Measurements from ENCODE around the gene ARHGAP15.

Gene ARHGAP15

DNA sequence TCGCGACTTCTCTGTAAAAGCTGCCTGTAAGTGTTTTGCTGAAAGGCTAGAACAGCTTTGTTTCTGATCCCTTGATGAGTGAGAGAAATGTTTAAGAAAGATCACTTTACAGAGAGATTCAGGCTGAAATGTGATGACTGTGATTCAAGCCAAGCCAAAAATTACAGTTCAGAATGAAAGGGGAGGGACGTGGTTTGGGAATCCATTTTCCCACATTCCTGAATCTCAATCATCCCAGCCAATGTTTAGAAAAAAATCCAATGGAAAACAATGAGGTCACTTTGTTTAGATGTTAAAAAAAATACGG is 416.7 kb downstream of the ARHGAP15 start:
- DNase-seq, result no peak

GRCh38 chr2:143548032-143548431 is 418.8 kb downstream of the ARHGAP15 start:
- DNase-seq, result no peak

- DNase-seq, result no peak
Observed at GRCh38 chr2:143550500-143550899, 421.3 kb downstream of the ARHGAP15 start.

GRCh38 chr2:143551971-143552650 is 422.9 kb downstream of the ARHGAP15 start:
- no peak for DNase-seq

- no peak for DNase-seq
Observed at GRCh38 chr2:143553261-143553660, 424.0 kb downstream of the ARHGAP15 start.

GRCh38 chr2:143558665-143559064 is 429.4 kb downstream of the ARHGAP15 start:
- DNase-seq, result no peak

GRCh38 chr2:143559147-143559546 is 429.9 kb downstream of the ARHGAP15 start:
- DNase-seq, result no peak

DNA sequence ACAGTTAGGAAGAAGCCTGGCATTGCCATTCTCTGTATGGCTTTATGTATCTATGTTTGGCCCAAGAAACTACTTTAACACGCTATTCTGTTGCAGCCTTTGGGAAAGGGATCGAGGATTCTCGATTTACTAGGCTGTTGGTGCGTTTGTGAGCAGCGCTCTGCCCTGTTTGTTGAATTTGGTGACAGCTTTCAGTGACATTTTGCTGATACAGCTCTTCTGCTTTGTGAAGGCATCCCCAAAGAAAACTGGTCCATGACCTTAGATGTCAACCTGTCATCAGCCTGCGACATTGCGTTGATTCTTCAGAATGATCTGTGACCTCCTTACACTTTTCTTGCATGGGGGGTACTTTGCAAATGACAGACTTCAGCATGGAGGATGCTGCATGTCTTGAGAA is 431.5 kb downstream of the ARHGAP15 start:
- DNase-seq, result no peak

DNA sequence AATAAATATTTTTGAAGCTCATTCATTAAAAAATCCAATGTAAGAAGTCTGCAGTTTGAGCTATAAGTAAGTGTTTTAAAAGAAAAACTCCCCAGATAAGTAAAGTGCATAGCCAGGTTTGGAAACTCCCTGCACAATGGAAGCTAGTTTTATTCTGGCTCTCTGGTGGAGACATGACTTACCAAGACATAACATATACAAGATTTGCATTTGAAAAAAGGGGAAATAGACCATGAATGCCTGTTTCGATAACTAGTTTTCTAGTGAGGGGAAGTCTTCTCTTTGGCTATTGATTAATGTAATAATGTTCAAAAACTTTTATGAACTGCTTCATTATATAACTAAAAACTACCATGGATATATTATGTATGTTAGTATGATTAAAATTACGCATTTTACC is 435.2 kb downstream of the ARHGAP15 start:
- DNase-seq, result no peak

DNA sequence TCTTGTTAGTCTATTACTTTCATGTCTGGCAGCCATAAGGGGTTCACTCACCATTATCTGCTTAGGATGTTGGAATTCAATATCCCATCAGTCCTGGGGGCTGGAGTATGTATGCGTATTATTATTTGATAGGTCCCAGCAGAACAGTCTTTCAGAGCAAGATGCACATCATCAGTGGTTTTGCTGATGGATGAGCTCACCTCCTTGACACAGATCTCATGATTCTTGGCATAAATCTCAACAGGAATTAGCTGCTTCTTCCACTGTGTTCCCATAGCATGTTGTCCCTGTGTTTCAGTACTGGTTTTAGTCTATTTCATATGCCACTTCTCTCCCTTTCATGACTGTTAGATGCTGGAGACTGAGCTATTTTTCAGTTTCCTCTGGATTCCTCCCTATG is 442.5 kb downstream of the ARHGAP15 start:
- no peak for DNase-seq

DNA sequence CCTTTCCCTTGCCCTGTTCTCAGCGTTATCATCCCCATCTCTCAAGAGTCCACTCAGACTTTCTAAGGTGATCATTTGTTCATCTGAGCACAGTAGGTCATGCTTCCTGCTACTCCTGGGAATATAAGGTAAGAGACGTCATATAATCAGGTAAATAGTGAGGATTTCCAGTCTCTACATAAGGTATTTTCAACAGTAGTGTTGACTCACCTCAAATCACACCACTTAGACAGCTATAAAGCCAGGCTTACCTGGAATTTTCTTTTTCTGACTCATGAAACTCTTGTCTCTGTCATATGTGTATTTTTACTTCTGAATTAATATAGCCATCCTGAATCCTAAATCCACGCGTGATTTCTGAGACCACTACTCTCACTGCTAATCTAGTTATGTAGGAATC is 443.2 kb downstream of the ARHGAP15 start:
- DNase-seq, result no peak

GRCh38 chr2:143574069-143574468 is 444.9 kb downstream of the ARHGAP15 start:
- DNase-seq, result no peak

- DNase-seq, result no peak
Observed at GRCh38 chr2:143575340-143575739, 446.1 kb downstream of the ARHGAP15 start.

- no peak for DNase-seq
Observed at GRCh38 chr2:143577489-143577888, 448.3 kb downstream of the ARHGAP15 start.

DNA sequence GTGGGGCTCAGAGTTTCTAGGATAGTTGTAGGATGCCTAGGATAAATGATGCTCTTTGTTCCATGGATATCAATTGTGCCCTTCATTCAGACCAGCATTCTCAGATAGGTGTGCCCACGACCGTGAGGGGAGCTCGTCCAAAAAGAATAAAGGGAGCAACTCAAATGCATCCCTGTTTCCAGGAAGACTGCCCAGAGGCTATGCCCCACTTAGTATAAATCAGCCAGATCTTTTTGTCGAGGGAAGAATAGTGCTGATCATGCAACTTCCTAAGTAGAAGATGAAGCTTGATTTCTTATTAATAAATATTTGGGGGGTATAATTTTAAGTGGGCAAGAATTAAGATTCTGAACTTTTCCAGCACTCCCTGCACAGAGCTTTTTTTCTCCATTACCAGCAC is 450.2 kb downstream of the ARHGAP15 start:
- no peak for DNase-seq

DNA sequence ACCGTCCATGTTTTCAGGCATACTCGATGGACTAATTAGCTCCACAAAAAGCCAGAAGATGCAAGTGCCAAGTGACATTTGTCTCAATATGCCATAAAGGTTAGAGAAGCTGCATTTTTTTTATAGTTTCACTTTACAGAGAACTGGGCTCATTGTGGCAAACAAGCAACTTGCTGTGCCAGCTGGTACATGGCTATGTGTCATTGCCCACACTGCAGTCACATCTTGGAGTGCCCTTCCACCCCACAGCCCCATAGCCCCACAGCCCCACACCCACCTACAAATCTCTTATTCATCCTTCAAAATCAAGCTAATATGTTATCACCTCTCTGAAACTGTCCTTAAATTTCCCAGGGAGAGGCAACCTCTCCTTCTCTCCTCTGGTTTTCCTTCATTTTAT is 451.9 kb downstream of the ARHGAP15 start:
- no peak for DNase-seq

DNA sequence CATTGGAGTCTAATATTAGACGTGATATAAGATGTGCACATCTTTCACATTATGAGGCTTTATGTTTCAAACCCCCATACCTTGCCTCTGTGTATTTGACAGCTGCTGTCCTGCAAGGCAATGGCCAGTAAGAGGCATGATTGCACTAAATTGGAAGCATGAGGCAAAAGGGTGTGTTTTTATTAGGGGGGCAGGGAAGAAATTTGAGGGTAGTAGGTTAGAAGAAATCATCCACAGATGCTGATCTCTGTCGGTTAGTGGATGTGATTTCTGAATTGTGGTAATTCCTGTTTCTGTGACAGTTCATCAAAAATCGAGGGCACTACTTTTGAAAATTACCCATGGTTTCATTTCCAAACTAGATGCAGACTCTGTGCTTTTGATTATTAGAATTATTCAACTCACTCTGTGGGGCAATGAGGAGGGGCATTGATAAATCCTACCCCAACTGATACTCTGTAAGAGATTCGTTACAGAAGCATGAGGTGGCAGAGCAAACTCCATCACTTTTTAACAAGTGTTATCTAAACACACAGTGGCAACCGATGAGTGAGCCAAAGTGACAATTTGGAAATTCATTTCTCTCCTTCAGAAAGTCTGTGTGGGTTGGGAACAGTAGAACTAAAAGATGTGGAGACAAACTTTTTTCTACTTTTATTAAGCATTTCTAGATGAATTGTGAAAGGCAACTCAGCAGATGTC is 453.0 kb downstream of the ARHGAP15 start:
- DNase-seq, result no peak

GRCh38 chr2:143584936-143585335 is 455.7 kb downstream of the ARHGAP15 start:
- no peak for DNase-seq

- no peak for DNase-seq
Observed at GRCh38 chr2:143586119-143586518, 456.9 kb downstream of the ARHGAP15 start.

GRCh38 chr2:143588746-143589145 is 459.5 kb downstream of the ARHGAP15 start:
- DNase-seq, result no peak

DNA sequence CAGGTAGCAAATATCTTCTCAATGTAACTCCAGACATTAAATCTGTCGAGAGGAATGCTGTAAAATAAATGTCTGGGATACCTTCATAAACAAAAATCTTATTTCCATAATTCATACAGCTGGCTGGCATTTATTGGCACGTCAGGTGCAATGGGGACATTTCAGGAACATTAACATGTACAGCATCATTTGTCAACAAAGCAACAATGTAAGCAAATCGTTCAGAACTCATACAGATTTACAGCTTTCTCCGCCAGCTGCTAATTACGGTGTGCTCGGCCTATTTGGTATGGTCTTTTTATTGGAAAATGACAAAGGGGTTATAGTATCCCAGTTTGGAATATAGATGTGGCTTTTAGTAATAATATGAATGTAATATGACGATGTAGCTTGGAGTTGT is 464.9 kb downstream of the ARHGAP15 start:
- DNase-seq, result no peak

DNA sequence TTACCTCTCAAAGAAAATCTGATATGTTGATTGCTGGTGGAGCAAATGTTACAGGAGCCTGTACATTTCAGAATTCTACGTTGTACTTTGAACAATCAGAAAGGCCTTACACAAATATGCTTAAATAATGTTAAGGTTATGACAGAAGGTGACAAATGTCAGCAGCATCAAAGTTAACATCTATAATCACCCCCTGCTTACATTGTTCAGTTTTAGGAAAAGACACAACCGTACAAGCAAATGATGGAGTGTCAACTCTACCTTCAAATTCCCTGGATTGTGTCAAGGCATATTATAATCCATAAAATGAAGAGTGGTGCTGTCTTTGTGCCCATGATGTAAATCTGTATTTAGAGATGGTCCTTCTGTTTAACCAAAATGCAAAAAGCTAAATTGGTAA is 465.5 kb downstream of the ARHGAP15 start:
- DNase-seq, result no peak

DNA sequence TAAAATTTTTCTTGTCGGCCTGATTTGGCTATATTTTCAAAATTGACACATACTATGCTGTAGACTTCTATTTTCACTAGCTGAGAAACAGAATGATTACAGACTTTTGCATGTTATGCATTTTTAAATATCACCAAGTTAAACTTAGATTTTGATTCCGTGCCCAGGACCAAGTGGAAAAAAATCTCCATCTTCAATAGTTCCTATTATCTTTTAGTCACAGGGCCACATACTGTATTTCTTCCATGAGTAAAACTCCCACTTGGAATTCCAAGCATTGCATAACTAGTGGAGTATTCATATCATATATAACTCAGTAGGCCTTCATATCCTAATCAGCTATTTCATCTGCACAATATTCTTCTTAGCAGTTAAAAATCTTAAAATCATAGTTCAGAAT is 470.9 kb downstream of the ARHGAP15 start:
- no peak for DNase-seq

DNA sequence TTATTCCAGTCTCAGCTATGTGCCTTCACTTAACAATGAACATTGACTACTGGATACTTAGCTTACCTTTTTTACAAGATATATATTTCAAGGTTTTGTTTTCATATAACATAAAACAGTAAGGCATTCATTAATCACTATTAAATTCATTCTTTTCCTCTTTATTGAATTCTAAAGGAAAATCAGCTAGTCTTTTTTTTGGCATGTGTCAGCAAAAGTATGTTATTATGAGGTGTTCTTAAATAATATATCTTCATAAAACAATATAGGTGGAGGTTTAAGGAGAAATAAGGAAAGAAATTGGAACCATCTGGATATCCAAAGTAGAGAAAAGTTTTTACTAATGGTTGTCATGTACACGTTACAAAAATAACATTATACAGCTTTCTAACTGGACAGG is 472.6 kb downstream of the ARHGAP15 start:
- DNase-seq, result no peak

DNA sequence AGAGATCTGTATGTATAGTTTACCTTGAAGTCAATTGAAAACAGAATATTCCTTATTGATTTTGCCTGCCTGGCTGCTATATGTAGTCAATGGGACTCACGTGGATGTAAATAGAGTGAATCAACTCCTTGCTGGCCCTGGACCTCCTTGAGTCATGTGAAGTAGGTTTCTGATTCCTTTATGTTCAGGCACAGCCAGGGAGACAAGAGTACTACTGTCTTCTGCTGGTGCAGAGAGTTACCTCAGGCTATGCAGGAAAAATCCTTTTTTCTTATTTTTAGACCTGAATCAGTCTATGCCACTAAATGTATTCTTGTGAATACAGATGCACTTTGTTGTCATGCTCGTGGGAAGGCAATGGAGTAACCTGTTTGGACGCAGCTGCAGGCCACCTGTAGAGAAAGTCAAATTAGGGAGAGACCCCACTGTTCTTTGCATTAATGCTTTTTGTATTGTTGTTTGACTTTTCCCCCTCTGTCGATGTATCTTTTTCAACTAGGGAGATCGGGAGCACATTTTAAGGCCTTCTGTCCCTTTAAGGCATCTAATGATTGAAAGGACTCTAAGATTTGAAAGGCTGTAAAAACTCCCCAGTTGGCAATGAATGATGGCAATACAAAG is 473.9 kb downstream of the ARHGAP15 start:
- no peak for DNase-seq

Data from CD4-positive, alpha-beta T cell treated with Interleukin-15 for 1 hour (primary cell).